Measurements from ENCODE around the gene BCL2.

BCL2 gene

GRCh38 chr18:63309422-63309821 is 10.1 kb downstream of the BCL2 start:
- DNase-seq (ENCODE audit: low read depth, low spot score), result no peak

GRCh38 chr18:63307551-63308200 is 11.9 kb downstream of the BCL2 start:
- DNase-seq (ENCODE audit: low read depth, low spot score), result no peak

- DNase-seq (ENCODE audit: low read depth, low spot score), result no peak
Observed at GRCh38 chr18:63306819-63307550, 12.6 kb downstream of the BCL2 start.

- no peak for DNase-seq (ENCODE audit: low read depth, low spot score)
Observed at GRCh38 chr18:63306249-63306648, 13.3 kb downstream of the BCL2 start.

GRCh38 chr18:63303547-63303946 is 16.0 kb downstream of the BCL2 start:
- DNase-seq (ENCODE audit: low read depth, low spot score), result no peak

- no peak for DNase-seq (ENCODE audit: low read depth, low spot score)
Observed at GRCh38 chr18:63302636-63303405, 16.7 kb downstream of the BCL2 start.

- no peak for DNase-seq (ENCODE audit: low read depth, low spot score)
Observed at GRCh38 chr18:63302220-63302619, 17.3 kb downstream of the BCL2 start.

GRCh38 chr18:63301434-63301833 is 18.1 kb downstream of the BCL2 start:
- DNase-seq (ENCODE audit: low read depth, low spot score), result no peak

GRCh38 chr18:63299837-63300745 is 19.5 kb downstream of the BCL2 start:
- DNase-seq (ENCODE audit: low read depth, low spot score), result no peak

GRCh38 chr18:63298400-63299365 is 20.9 kb downstream of the BCL2 start:
- no peak for DNase-seq (ENCODE audit: low read depth, low spot score)

GRCh38 chr18:63297687-63298399 is 21.7 kb downstream of the BCL2 start:
- no peak for DNase-seq (ENCODE audit: low read depth, low spot score)

- DNase-seq (ENCODE audit: low read depth, low spot score), result no peak
Observed at GRCh38 chr18:63293935-63294334, 25.6 kb downstream of the BCL2 start.

- no peak for DNase-seq (ENCODE audit: low read depth, low spot score)
Observed at GRCh38 chr18:63292831-63293683, 26.5 kb downstream of the BCL2 start.

GRCh38 chr18:63291278-63291677 is 28.3 kb downstream of the BCL2 start:
- no peak for DNase-seq (ENCODE audit: low read depth, low spot score)

- no peak for DNase-seq (ENCODE audit: low read depth, low spot score)
Observed at GRCh38 chr18:63290821-63291200, 28.8 kb downstream of the BCL2 start.

GRCh38 chr18:63290166-63290820 is 29.3 kb downstream of the BCL2 start:
- no peak for DNase-seq (ENCODE audit: low read depth, low spot score)

GRCh38 chr18:63288311-63288710 is 31.3 kb downstream of the BCL2 start:
- no peak for DNase-seq (ENCODE audit: low read depth, low spot score)

GRCh38 chr18:63287691-63288220 is 31.8 kb downstream of the BCL2 start:
- DNase-seq (ENCODE audit: low read depth, low spot score), result no peak

Data from smooth muscle cell of the brain vasculature (primary cell).